GM21515 (cell line): Measurements from ENCODE around the gene BDH2.

ENCODE experiments used
- ATAC-seq: cut with Tn5 transposase; IDR thresholded peaks from one replicate; pipeline ENCODE4 v1.9.1; 2021; ENCODE audit not compliant: unreplicated experiment

BDH2 gene

DNA sequence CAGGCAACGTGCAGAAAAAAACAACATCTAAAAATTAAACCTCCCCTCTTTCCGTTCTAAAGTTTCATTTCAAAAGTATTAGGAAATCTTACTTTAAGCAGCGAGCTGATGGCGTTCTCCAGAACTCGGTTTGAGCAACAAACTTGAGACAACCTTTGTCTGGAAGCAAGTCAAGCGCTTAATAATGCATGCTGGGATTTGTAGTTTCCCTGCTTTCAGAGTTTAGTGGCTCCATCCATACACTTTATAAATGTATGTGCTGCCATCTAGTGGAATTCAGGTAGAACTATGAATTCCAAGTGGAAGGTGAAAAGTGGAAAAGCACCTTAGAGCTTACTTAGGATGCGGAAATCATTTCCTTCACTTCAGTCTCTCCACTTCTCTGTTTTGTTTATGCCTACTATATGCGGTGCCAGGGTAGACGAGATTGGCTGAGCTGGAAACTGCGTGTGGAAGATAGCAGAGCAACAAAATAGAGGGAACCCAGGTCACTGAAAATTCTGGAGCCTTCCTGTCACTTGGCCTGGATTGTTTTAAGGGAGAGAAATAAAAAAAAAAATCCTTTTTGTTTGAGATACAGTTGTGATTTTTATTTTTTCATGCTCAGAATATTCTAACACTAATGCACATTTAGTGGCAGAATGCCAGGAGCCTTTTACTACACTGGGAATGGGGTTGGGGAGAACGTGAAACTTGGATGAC is at the start of gene BDH2:
BDH2 (minus strand) TSS at position 144 of the 702 bp plus-strand sequence. CDS start 3,580 bp downstream, outside the sequence.
- peak; percentile 97 for ATAC-seq

DNA sequence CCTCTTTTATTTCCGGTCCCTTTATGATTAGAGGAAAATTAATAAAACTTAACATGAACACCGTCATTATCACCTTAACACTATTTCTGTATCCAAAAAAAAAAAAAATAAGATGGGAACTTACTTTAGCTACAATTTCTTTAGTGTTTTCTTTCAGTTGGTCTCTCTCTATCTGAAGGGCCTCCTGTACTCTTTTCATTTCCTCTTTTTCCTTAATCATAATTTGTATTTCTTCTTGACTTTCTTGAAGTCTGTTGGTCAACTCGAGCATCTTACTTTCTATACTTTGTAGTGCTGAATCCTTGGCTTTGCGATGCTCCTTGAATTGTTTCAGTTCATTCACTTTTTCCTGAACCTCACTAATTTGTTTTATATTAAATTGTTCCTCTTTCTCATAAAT is 45.3 kb upstream of the BDH2 start:
- ATAC-seq, result no peak

DNA sequence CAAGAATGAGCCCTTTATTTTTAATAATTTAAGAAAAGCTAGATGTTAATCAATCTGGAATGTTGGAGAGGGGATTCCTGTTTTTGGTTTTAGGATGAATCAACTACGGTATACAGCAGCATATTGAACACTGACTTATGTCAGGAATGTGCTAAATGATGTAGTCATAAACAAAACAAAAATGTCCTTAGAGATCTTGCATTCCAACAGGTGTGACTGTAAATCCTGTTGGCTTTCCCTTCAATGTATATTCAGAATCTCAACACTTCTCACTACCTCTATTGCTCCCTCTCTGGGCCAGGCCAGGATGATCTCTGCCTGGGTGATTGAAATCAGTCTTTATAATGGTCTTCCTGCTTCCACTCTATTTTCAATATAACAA is 37.8 kb upstream of the BDH2 start:
- ATAC-seq, result no peak

DNA sequence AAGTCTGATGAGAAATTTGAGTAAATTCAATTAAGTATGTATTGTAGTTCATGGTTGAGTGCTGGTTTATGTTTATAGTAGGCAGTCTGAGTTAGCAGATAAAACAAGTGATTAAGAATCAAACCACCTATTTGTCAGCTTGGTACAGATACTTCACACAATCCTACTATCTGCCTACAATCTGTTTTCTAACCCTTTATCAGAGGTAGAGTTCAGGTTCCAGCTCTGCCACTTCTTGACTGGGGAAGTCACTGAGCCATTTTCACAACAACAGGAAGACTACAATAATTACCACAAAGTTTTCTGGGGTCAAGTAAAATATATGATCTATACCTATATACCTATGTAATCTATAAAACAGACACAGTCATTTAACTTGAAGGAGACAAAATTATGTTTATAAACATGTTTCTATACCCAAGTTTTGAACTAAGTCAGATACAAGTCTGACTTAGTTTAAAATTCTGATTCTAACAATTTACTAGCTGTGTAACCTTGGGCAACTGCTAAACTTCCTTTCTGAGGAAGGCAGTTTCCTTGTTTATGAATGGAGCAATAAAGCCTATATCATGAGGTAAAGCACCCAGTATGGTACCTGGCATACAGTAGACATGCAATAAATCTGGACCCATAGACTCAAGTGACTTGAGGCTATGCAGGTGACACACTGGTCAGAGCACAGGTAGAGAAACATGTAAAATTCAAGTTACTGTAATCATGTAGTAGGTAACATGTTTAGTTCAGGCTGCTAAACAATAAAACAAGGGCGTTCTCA is 37.2 kb upstream of the BDH2 start:
- ATAC-seq, result no peak

DNA sequence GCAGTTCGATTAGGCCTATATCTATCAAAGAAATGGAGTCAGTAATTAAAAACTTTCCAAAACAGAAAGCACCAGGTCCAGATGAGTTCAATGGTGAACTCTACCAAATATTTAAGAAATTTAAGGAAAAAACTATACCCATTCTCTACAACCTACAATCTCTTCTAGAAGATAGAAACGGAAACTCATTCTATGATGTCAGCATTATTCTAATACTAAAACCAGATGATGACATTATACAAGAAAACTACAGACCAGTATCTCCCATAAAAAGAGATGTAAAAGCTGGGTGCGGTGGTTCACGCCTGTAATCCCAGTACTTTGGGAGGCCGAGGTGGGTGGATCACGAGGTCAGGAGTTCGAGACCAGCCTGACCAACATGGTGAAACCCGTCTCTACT is 29.5 kb upstream of the BDH2 start:
- ATAC-seq, result no peak

DNA sequence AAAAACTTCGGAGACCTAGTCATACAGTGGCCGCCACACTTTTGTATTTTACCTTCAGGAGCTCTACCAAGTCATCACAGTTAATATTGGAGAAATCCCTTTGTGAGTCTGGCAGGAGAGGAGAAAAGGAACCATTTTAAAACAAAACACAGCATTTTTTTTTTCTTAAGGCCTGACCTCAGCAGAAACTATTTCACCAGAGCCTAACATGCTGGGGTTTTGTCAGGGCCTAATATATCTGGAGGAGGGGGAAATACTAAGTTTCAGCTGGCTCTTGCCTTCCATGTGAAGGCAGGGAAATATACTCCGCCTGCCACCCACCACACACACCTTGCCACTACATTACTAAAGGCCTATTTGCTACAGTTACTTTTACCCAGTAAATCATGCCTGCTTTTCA is 26.5 kb upstream of the BDH2 start:
- ATAC-seq, result no peak

DNA sequence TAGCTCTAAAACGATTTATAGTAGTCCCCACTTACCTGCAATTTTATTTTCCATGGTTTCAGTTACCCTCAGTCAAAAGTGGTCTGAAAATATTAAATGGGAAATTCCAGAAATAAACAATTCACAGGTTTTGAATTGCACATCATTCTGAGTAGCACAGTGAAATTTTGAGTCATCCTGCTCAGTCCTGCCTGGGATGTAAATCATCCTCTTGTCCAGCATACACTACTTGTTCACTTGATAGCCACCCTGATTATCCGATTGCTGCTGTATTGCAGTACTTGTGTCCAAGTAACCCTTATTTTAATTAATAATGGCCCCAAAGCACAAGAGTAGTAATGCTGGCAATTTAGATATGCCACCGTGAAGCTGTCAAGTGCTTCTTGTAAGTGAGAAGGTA is 23.5 kb upstream of the BDH2 start:
- ATAC-seq, result no peak

DNA sequence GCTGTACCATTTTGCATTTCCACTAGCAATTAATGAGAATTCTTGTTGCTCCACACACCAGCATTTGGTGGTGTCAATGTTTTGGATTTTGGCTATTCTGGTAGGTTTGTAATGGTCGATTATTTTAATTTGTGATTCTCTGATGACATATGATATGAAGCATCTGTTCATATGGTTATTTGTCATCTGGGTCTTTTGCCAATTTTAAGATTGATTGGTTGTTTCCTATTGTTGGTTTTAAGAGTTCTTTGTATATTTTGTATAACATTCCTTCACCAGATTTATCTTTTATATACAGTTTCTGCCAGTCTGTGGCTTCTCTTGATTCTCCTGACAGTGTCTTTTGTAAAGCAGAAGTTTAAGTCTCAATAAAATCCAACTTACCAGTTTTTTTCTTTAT is 18.5 kb upstream of the BDH2 start:
- ATAC-seq, result no peak

DNA sequence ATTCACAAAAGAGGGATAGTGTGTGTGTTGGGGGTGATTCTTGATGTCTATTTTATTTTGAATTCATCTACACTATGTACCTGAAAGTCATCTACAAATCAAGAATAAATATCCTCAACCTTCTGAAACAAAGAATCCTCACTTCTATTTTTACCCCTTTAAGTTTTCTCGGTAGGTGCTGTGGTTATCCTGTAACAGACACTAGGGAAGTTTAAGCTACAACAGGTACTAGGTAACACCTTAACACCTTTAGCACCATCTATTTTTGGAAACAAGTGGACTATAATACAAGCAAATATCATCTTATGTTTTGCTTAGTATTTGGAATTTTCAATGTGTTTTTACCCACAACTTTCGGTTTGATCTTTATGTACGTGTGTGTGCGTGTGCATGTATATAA is 12.0 kb upstream of the BDH2 start:
- no peak for ATAC-seq

DNA sequence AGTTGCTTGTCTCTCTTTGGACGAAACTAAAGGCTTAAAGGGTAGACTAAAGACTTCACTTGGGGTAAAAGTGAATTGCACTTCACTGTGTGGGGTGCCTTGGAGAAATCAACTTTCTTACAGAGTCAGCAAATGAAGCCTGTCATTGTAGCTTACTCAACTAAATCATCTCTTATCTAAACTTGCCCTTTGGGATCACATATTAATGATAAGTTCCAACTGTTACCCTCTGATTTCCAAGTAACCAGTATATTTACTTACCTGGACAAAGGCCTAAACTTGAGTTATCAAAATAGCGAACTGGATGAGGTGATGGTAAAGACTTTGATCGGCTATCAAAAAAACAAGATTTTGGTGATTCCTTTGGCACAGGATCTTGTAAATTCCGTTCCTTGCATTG is 8.9 kb upstream of the BDH2 start:
- ATAC-seq, result no peak

DNA sequence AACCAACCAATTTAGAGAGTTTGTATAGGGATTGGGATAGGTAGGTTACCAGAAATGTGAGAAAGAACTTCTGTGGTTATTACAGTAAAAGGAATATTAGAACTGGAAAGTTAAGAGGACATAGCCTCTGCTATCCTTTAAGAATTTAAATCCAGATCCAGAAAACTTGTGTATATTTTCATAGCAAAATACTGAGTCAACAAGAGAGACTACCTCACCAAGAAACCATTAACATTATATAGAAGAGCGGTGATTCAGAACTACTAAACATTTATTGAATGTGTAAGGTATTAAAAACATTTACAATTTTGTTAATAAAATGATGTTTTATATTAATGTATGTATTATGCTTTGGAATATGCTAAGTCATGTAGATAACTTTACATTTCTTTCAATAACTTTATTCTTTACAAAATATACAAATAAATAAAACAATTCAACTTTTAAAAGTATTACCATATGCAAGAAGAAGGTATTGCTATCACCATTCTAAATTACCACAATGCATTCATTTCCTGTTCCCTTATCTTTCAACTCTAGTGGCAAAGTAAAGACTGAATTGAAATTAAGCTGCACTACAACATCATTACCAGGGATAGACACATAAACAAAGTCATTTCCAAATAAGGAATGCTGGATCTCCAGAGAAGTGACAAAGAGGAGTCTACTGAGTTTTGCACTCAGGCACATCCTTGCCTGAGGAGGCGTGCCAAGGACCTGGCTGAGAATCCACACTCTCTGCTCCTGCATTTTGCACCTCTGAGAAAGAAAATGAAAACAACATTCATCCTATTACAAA is 6.1 kb upstream of the BDH2 start:
- no peak for ATAC-seq

DNA sequence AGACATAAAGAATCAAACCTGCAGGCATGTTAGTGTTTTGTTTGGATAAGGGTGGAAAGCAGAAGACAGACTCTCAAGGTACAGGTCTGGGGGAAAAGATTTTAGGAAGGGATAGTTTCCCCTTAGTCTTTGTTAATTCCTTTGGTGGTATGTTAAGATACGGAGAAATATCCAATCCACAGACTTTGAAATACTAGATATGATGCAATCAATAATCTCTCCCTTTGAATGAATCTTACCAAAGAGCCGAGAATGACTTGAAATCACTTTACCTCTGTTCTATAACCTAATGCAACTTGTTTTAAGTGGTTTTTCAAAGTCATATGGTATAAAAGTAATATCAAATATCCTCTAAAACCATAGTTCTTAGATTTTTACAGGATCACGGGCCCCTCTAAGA is 5.3 kb upstream of the BDH2 start:
- no peak for ATAC-seq

DNA sequence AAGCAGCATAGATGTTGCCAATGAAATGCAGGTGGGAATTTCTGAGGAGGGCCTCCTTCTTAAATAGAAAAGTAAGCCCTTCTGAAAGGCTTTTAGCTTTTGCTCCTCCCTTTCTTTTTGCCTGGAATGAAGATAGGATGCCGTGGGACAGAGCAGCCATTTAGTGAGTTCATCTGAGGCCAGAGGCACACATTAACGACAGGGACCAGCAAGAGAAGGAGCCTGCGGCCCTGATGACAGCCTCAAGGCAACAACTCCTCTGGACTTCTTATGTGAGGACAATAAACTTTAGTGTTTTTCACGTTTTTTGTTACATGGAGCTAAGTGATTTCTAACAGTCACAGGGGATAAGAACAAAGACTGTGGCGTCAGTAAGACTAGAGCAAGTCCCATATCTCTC is 1.1 kb upstream of the BDH2 start:
- ATAC-seq, result no peak

DNA sequence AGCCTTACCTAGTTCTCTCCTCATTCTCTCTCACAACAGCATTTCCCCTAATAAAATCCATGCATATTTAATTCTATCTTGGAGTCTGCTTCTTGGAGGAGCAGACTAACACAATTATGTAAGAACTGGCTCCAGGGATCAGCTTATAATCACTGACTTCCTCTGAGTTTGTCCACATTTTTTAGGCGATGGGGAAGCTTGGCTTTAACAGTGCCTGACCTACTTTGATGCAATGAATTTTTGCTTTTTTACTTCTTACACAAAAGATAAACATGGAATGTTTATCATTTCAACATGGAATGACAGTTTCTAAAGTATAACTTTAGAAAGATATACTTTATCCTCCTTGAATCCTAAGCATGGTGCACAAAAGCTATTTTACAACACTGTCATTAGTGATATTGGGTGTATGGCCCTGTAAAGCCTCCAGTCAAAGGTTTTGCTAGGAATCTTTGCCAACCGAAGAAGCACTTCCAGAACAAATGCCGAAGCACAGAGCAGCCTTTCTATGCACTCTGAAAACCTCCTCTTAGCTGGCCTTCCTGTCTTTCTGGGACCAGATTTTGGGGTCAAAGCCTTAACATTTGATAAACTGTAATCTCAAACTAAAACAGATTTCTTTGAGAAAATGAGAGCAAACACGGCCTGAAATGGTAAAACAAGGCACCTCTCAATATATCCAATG is 736 bp downstream of the BDH2 start:
- ATAC-seq, result no peak

DNA sequence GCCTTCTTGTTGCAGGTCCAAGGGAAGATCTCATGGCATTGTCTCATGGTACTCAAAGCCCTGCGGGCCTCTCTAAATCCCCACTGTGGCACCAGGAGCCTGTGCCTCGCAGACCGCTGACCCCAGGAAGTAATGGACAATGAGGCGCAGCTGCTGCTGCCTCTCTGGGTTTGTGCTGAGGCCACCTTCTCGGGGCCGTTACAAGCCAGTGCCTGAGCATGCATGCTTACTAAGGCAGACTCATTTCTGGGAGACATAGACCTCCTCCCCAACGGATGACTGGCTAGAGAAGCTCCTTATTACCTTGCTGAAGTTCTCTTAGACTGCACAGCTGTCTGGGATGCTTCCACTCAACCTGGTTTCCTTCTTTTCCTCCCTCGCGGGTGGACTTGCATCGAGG is 1.3 kb downstream of the BDH2 start:
- no peak for ATAC-seq

DNA sequence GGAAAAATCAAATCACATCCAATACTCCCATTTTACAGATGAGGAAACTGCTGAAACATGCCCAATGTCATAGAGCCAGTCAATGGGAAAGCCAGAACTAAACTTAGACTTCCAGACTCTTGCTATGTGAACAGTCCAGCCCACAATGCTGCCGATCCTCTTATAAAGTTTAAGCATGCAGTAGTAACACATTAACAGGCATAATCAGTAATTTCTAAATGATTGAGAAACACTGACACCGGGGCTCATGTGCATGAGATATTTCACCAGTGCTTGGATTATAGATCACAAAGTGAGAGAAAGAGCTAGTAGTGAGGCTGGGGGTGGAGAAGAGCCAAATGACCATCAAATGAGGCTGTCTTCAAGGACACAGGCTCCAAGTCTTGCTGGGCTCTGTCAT is 2.5 kb downstream of the BDH2 start:
- ATAC-seq, result no peak

DNA sequence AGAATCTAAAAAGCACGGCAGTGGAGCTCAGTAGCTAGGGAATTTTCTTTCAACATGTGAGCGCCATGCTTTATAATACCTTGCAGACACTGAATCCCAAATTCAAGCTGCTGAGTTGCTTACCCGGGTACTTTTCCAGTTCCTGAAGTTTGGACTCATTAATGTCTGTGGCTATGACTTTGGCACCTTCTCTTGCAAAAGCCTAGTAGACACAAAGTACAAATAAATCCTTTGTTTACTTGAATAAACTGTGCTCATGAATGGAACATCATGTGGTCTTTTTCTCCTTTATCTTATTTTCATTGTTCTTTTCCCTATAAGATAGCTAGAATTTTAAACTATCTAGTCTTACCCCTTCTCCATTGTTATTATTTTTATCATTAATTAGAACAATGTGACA is 4.6 kb downstream of the BDH2 start:
- ATAC-seq, result no peak

DNA sequence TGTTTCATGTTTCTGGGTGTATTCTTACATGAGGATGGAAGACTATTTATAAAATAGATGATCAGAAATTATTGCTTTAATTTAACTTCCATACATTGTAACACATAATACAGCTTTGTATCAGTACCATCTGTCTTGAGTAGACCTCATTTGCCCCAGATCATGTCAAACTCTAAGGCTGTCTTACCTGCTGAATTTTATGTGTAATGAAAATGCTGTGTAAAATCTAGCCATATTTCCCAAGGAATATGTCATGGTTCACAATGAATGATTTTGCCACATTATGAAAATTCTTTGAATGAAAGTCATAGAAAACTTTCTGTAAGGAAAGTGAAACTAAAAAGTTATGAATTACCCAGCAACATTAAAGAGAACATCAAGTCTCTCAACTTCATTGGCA is 7.4 kb downstream of the BDH2 start:
- ATAC-seq, result no peak

DNA sequence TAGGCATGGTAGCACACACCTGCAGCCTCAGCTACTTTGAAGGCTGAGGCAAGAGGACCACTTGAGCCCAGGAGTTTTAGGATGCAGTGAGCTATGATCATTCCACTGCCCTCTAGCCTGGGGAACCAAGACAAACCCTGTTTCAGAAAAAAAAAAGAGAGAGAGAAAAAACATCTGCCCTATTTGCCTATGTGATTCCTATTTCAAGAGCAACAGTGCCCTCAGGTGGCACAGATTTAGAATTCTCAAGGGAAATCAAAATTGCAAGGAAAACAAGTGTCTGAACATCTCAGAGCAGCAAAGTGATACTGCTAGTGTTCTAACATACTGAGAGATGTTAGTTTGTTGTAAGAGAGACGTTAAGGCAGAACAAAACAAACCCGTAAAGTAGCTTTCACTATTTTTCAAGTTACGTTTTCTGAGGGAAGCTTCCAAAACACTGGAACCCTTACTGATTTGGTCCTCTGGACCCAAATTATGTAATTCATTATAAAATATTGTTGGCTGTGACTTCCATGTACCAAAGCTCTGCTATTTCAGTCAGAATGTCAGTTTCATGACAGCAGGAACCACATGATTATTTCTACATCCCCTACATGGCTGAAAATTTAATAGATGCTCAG is 7.9 kb downstream of the BDH2 start:
- peak; percentile 64 for ATAC-seq

DNA sequence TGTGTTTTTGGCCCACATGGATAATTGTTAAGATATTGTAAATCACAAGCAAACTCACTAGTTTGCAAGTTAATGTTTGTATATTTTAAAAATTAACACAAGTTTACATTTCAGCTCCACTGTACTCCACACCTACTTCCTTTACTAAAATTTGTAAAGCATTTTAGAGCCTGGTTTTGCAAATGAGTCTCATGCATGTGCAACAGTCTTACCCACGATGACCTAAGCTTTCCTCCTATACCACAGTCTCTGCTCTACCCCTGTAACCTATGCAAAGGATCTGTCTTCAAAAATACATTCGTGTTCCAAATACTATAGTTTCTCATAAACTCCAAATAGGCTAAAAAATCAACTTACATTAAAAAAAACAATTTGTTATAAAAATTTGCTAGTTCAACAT is 10.2 kb downstream of the BDH2 start:
- no peak for ATAC-seq

DNA sequence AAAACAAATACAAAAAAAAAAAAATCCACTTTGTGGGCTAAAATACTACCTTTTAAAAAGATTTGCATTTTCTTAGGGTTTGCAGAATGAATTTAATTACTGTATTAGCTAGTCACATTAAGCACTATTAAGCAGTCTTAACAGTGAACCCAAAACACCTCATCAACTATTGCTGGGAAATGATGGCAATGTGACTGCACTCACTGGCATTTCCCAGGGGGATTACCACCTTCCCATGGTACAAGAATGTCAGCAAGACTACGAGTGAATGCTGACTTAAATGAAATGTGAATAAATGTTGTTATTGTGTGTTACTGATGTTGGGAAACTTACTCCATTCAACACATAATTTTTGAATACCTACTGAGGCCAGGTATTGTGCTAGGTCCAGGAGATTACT is 13.1 kb downstream of the BDH2 start:
- ATAC-seq, result no peak
